Spinal cord (tissue), 10 donors: Measurements from ENCODE around the gene ATP6V0B. TPM values are rescaled to one million over a fixed set of nuclear protein-coding genes. Genes with fewer than 3 reads are reported as not detected.
A peak's percentile ranks its signal among the peaks of the same experiment; 100 is the strongest.

ENCODE experiments used
- DNase-seq, 6 donors: peaks; one replicate each; pipeline versions ENCODE4 v3.0.0 to v3.0.0-alpha.2; 2013 to 2015; ENCODE audit warnings: low spot score in 6 of 6, low read depth in 4 of 6
- H3K27ac ChIP-seq: one replicate; pipeline ENCODE4 v1.5.1; 2013; ENCODE audit warnings: low read depth, low read length, control low read depth
- H3K27me3 ChIP-seq: one replicate; pipeline ENCODE4 v1.6.1; 2013; ENCODE audit warnings: low read length; ENCODE audit not compliant: control insufficient read depth, insufficient read depth
- H3K36me3 ChIP-seq: one replicate; pipeline ENCODE4 v1.6.1; 2013; ENCODE audit warnings: low read length; ENCODE audit not compliant: control insufficient read depth, insufficient read depth
- H3K4me1 ChIP-seq: one replicate; pipeline ENCODE4 v1.6.1; 2013; ENCODE audit warnings: low read length; ENCODE audit not compliant: control insufficient read depth, insufficient read depth
- H3K4me3 ChIP-seq: one replicate; pipeline ENCODE4 v1.5.1; 2013; ENCODE audit warnings: low read depth, low read length, control low read depth
- H3K9me3 ChIP-seq: one replicate; pipeline ENCODE4 v1.6.1; 2013; ENCODE audit warnings: low read length; ENCODE audit not compliant: control insufficient read depth, insufficient read depth
- WGBS: methylation state at CpG from one replicate; pipeline ENCODE4 v1.1.5; 2013; ENCODE audit warnings: missing lambda C conversion rate; ENCODE audit not compliant: insufficient coverage; 5-methylcytosine and 5-hydroxymethylcytosine counted together
- polyA plus RNA-seq, 2 donors: library from polyadenylated mRNA; unstranded; fragments of 120-200 nt; gene quantifications; one replicate each; pipeline ENCODE4 v1.2.1, GENCODE V29; 2013; ENCODE audit not compliant: insufficient read length in 2 of 2
- total RNA-seq, 2 donors: library from RNA; depleted of rRNA in 1 of 2; stranded (reverse); fragments of 120-200 nt in 1 of 2; fragments of >200 nt in 1 of 2; gene quantifications; one replicate each; pipeline versions ENCODE4 v1.2.3 to v1.2.4, GENCODE V29; 2013 to 2014
- donor health status: healthy.

Gene ATP6V0B
- total and polyA plus RNA-seq, 4 donors = 170 to 264 (median 198) TPM

DNA sequence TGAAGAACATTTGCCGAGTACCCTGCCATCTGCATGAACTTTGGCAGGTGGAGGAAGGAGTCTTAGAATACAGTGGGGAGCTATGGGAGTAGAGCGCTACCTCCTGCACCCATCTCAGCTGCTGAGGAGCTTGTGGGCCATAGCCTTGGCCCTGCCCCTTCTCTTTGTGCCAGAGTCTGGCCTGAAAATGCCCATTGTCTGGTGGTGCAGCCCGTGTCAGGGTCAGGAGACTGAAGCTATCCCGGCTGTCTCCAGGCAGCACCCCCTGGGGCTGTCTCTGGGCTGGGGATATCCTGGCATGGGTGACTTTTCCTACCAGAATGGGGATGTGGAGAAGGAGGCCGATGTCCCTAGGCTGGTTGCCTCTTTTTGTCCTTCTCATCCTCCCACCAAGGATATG is 20.7 kb upstream of the ATP6V0B start:
- H3K4me1 ChIP-seq = peaks cover 27% of the 10 kb centered on the region

DNA sequence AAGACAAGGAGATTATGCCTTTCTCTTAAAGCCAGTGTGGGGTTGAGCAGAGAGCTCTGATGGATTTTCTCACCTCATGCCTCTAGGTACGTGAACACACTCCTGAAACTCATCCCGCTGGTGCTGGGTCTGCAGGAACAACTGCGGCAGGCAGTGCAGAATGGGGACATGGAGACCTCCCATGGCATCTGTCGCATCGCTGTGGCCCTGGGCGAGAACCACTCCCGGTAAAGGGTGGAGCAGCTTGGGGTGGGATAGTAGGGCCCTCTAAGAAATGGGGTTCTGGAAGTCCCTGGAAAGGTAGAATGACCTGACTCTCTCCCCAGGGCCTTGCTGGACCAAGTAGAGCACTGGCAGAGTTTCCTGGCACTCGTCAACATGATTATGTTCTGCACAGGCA is 18.5 kb upstream of the ATP6V0B start:
- H3K27ac ChIP-seq = no peak overlapping the region
- 97% methylated on average over 8 of the region's 8 CpGs for WGBS
- H3K27me3 ChIP-seq = no peaks in the 10 kb centered on the region
- peaks cover 44% of the 10 kb centered on the region for H3K36me3 ChIP-seq
- peaks cover 18% of the 10 kb centered on the region for H3K4me1 ChIP-seq
- H3K4me3 ChIP-seq = no peak overlapping the region
- no peak for DNase-seq
- no peaks in the 10 kb centered on the region for H3K9me3 ChIP-seq

More for the DNA sequence above, 20.7 kb upstream of the ATP6V0B start:
- no peaks in the 10 kb centered on the region for H3K27me3 ChIP-seq
- DNase-seq = peak in 1 of 6 donors; percentile 20
- H3K36me3 ChIP-seq = peaks cover 51% of the 10 kb centered on the region
- 63% methylated on average over 3 of the region's 5 CpGs for WGBS
- no peaks in the 10 kb centered on the region for H3K9me3 ChIP-seq
- H3K4me3 ChIP-seq = no peak overlapping the region
- H3K27ac ChIP-seq = peak overlapping the region; percentile 34

DNA sequence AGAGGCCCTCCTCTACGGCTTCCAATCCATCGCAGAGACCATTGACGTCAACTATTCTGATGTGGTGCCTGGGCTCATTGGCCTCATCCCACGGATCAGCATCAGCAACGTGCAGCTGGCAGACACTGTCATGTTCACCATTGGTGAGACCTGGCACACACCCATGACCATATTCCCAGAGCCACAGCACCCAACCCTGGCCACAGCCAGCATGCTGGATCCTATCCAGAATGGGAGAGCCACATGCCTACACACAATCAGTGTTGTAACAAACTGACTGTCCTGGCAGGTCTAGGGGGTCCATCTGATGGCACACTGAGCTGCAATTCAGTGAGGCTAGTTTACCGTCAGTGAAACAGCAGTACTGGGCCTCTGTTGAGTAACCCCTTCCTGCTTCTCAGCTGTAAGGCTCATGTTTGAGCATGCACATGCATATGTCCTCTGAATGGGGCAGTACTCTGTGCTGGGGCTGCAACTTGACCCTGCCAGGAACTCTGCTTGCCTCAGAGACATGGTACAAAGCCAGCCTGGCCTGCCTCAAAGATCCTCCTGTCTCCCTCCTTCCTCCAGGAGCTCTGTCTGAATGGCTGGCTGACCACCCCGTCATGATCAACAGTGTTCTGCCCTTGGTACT is 17.2 kb upstream of the ATP6V0B start:
- 88% methylated on average over 7 of the region's 7 CpGs for WGBS
- Histone ChIP-seq H3K27me3 (no peaks in the 10 kb centered on the region), H3K4me3 (no peak overlapping the region), H3K36me3 (peaks cover 54% of the 10 kb centered on the region), H3K4me1 (peaks cover 18% of the 10 kb centered on the region), H3K9me3 (no peaks in the 10 kb centered on the region), H3K27ac (no peak overlapping the region)
- no peak for DNase-seq

DNA sequence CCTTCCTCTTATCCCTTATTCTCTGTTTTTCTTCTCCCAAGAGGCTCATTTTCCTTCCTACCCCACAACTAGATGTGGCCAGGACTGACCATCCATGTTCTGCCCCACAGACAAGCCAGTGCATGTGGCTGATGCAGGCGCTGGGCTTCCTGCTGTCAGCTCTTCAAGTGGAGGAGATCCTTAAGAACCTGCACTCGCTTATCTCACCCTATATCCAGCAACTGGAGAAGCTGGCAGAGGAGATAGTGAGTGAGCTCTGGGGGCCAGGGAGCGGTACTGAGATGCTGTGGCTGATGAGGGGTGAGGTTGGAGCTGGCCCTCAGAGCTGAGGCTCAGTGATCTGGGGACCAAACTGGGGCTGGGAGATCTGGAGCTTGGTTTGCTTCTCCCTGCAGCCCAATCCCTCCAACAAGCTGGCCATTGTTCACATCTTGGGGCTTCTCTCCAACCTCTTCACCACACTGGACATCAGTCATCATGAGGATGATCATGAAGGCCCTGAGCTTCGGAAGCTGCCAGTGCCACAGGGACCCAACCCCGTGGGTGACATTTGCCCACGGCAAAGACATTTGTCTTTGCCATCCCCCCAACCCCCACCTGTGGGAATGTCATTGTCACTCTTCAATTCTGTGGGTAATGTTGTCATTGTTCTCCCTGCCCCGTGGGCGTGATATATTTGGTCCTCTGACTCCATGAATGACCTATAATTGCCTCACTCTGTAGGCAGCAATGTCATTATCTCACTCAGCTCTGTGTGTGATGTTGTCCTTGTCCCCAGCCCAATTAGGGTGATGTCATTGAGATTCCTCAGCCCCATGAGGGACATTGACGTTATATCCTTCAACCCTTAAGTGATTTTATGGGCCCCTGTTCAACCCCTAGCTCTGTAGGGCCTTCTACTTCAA is 16.2 kb upstream of the ATP6V0B start:
- peaks cover 9% of the 10 kb centered on the region for H3K4me1 ChIP-seq
- no peaks in the 10 kb centered on the region for H3K9me3 ChIP-seq
- 72% methylated on average over 2 of the region's 9 CpGs for WGBS
- H3K27ac ChIP-seq = no peak overlapping the region
- H3K4me3 ChIP-seq = no peak overlapping the region
- no peaks in the 10 kb centered on the region for H3K27me3 ChIP-seq
- H3K36me3 ChIP-seq = peaks cover 59% of the 10 kb centered on the region
- peak in 1 of 6 donors; percentile 47 for DNase-seq

DNA sequence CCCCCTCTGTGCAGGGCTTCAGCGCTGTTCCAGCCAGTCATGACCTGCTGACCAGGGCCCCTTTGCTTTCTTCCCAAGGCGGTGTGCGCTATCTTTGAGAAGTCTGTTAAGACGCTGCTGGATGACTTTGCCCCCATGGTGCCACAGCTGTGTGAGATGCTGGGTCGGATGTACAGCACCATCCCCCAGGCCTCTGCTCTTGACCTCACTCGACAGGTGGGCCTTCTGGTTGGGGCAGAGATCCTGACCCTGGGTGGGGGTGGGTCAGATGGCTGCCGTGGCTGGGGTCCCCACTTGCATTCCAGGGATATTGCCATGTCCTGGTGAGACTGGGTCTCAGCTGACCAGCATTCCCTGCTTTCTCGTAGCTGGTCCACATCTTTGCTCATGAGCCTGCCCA is 14.0 kb upstream of the ATP6V0B start:
- no peaks in the 10 kb centered on the region for H3K27me3 ChIP-seq

DNA sequence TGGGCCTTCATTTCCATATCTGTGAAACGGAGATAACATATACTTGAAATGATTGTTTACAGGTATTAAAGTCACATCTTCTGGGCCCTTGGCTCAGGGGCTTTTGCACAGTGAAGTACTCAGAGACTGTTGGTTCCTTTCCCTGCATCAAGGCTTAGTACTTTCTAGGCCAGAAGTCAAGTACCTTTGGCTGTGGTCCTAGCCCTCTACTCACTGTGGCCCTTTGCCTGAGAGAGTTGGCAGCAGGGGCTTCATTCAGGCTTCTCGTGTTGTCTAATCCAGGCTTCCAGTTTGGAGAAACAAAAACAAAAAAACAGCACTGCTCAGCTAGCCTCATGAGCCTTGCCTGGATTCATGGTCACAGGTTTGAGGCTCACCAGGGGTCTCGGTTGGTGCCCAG is 13.1 kb upstream of the ATP6V0B start:
- no peak overlapping the region for H3K27ac ChIP-seq
- peaks cover 80% of the 10 kb centered on the region for H3K36me3 ChIP-seq
- H3K27me3 ChIP-seq = no peaks in the 10 kb centered on the region
- H3K9me3 ChIP-seq = no peaks in the 10 kb centered on the region
- no peaks in the 10 kb centered on the region for H3K4me1 ChIP-seq
- H3K4me3 ChIP-seq = no peak overlapping the region
- DNase-seq = peak in 1 of 6 donors; percentile 24
- WGBS = 77% methylated on average over 2 of the region's 3 CpGs

More for the DNA sequence above, 14.0 kb upstream of the ATP6V0B start:
- no peak overlapping the region for H3K27ac ChIP-seq
- H3K4me1 ChIP-seq = no peaks in the 10 kb centered on the region
- no peaks in the 10 kb centered on the region for H3K9me3 ChIP-seq
- DNase-seq = no peak
- 89% methylated on average over 8 of the region's 8 CpGs for WGBS
- peaks cover 78% of the 10 kb centered on the region for H3K36me3 ChIP-seq
- H3K4me3 ChIP-seq = no peak overlapping the region

DNA sequence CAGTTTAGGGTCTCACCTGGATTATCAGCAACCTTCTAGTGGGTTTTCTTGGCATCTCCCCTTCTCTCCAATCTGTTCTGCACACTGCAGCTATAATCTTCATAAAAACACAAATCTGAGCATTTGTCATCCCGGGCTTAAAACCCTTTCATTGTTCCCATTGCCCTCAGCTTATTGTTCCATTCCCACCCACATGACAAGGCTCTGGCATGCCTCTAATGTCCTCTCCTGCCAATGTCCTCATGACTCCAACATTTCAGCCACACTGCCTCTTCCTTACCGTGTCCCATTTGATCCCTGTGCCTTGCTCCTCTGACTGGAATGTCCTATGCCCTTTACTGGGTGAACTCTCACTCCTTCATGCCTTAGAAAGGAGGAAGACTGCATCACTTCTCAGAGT is 12.4 kb upstream of the ATP6V0B start:
- WGBS = 100% methylated on average over 2 of the region's 2 CpGs
- Histone ChIP-seq H3K27me3 (no peaks in the 10 kb centered on the region), H3K9me3 (no peaks in the 10 kb centered on the region), H3K4me3 (no peak overlapping the region), H3K27ac (no peak overlapping the region), H3K36me3 (peaks cover 80% of the 10 kb centered on the region), H3K4me1 (no peaks in the 10 kb centered on the region)
- no peak for DNase-seq

DNA sequence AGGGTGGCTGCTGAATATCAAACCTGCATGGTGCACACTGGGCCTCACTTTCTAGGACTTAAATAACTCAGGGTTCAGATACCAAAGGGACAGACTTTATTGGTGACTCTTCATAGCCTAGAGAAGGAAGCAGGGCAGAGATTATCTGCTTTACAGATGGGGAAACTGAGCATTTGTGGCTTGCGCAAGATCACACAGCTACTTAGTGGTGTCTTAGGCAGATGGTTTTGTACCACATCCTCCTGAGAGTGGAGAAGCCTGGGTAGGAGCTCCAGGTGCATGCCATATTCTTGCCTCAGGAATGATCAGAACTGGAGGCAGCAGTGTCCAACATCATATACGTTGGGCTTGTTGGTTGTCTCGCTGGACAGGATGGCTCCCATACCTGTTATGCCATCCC is 11.8 kb upstream of the ATP6V0B start:
- H3K4me1 ChIP-seq = no peaks in the 10 kb centered on the region
- H3K27me3 ChIP-seq = no peaks in the 10 kb centered on the region
- no peak for DNase-seq
- H3K27ac ChIP-seq = no peak overlapping the region
- no peak overlapping the region for H3K4me3 ChIP-seq
- H3K36me3 ChIP-seq = peaks cover 79% of the 10 kb centered on the region
- no peaks in the 10 kb centered on the region for H3K9me3 ChIP-seq
- WGBS = 95% methylated on average over 3 of the region's 3 CpGs

DNA sequence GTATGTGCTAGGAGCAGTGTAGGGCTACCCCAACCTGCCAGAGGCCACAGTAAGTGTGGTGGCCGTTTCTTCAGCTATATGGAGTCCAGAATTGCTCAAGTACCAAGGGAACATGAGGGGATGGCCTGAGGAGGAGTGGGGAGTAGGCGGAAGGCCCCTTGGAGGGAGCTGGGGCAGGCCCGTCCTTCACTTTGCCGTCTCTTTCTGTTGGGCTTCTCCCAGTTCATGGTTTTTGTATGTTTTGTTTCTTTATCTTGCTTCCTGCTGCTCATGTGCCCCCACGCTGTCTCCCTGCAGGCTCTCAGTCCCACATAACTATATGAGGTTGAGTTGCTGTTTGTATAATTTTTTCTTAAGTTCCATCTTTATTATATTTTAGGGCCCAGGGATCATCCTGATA is 10.9 kb upstream of the ATP6V0B start:
- DNase-seq = no peak
- Histone ChIP-seq H3K4me1 (no peaks in the 10 kb centered on the region), H3K9me3 (no peaks in the 10 kb centered on the region), H3K4me3 (no peak overlapping the region), H3K27ac (no peak overlapping the region), H3K27me3 (no peaks in the 10 kb centered on the region), H3K36me3 (peaks cover 70% of the 10 kb centered on the region)
- WGBS = 80% methylated on average over 1 of the region's 5 CpGs

DNA sequence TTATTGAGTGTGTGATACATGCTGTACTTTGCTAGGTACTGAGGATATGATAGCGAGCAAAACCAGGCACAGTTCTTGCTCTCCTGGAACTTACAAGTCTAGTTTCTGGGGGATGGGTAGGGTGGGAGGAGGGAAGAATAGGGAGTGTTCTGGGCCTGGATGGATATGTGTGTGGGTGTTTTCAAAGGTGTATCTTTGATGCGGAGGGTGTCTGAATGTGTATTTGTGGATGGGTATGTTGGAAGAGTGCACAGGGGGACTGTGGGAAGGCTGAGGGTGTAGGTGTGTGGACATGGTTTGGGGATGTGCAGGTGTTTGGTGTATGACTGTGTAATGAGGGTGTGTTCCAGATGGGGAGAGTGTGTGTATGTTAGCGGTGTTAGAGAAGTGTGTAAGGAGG is 9.4 kb upstream of the ATP6V0B start:
- Histone ChIP-seq H3K9me3 (no peaks in the 10 kb centered on the region), H3K4me3 (no peak overlapping the region), H3K4me1 (peaks cover 7% of the 10 kb centered on the region), H3K27ac (no peak overlapping the region), H3K27me3 (no peaks in the 10 kb centered on the region), H3K36me3 (peaks cover 64% of the 10 kb centered on the region)
- 94% methylated on average over 3 of the region's 3 CpGs for WGBS
- DNase-seq = no peak
